ENCODE measurements around the gene CHRDL1.

Gene CHRDL1

GRCh38 chrX:110703641-110704040 is 92.0 kb downstream of the CHRDL1 start:
- H2AFZ ChIP-seq (ENCODE audit: low read depth, low read length): no peak overlapping the region
- H3K14ac ChIP-seq (ENCODE audit: low read length in 2 of 2): no peak overlapping the region
- H4K91ac ChIP-seq (ENCODE audit: low read length): no peak overlapping the region
- no peaks in the 10 kb centered on the region for H3K4me1 ChIP-seq (ENCODE audit: control insufficient read depth, insufficient read depth, low read depth, low read length)
- H3K9me3 ChIP-seq (ENCODE audit: control insufficient read depth, low read length): peaks cover 5% of the 10 kb centered on the region
- H3K27ac ChIP-seq (ENCODE audit: low read length, poor library complexity, severe bottlenecking): no peak overlapping the region
- H3K4me2 ChIP-seq (ENCODE audit: low read length, poor library complexity, severe bottlenecking): no peak overlapping the region
- no peak overlapping the region for H3K4me3 ChIP-seq (ENCODE audit: insufficient read depth in 1 of 2, low read depth in 1 of 2, low read length in 2 of 2)
- peaks cover 0 to 10% of the 10 kb centered on the region in 2 experiments for H3K27me3 ChIP-seq (ENCODE audit: control insufficient read depth in 1 of 2, insufficient read depth in 1 of 2, low read length in 2 of 2)
- no peak for DNase-seq
- H4K8ac ChIP-seq (ENCODE audit: low read length): no peak overlapping the region
- no peak overlapping the region for H3K23ac ChIP-seq (ENCODE audit: low read length in 2 of 2)
- no peak overlapping the region for H2BK5ac ChIP-seq (ENCODE audit: low read depth, low read length, poor library complexity, severe bottlenecking)
- no peak overlapping the region for H3K9ac ChIP-seq (ENCODE audit: low read length)
- no peak overlapping the region for H2BK15ac ChIP-seq (ENCODE audit: low read depth, poor library complexity, severe bottlenecking)
- WGBS: 92% methylated on average over 4 of the region's 4 CpGs
- no peak overlapping the region for H2BK12ac ChIP-seq (ENCODE audit: low read length in 2 of 2)
- no peak overlapping the region for H2AK5ac ChIP-seq (ENCODE audit: low read length, severe bottlenecking)
- H3K18ac ChIP-seq (ENCODE audit: low read depth in 1 of 2, low read length in 2 of 2): no peak overlapping the region
- no peak overlapping the region for H3K4ac ChIP-seq (ENCODE audit: low read depth in 1 of 2, low read length in 2 of 2)
- H3K79me1 ChIP-seq (replicated peaks; ENCODE audit: low read length, poor library complexity, severe bottlenecking): no peaks in the 10 kb centered on the region
- no peak overlapping the region for H2BK120ac ChIP-seq (ENCODE audit: low read depth, low read length)
- H3K36me3 ChIP-seq (ENCODE audit: control insufficient read depth in 1 of 2, insufficient read depth in 2 of 2, low read depth in 1 of 2, low read length in 2 of 2): no peaks in the 10 kb centered on the region

- H3K23ac ChIP-seq (ENCODE audit: low read length in 2 of 2): no peak overlapping the region
- H2BK120ac ChIP-seq (ENCODE audit: low read depth, low read length): no peak overlapping the region
- H3K27ac ChIP-seq (ENCODE audit: low read length, poor library complexity, severe bottlenecking): no peak overlapping the region
- H3K18ac ChIP-seq (ENCODE audit: low read depth in 1 of 2, low read length in 2 of 2): no peak overlapping the region
- H3K14ac ChIP-seq (ENCODE audit: low read length in 2 of 2): no peak overlapping the region
- no peaks in the 10 kb centered on the region for H3K4me1 ChIP-seq (ENCODE audit: control insufficient read depth, insufficient read depth, low read depth, low read length)
- no peak overlapping the region for H2AK5ac ChIP-seq (ENCODE audit: low read length, severe bottlenecking)
- peaks cover 0 to 13% of the 10 kb centered on the region in 2 experiments for H3K27me3 ChIP-seq (ENCODE audit: control insufficient read depth in 1 of 2, insufficient read depth in 1 of 2, low read length in 2 of 2)
- no peak overlapping the region for H3K9ac ChIP-seq (ENCODE audit: low read length)
- no peak overlapping the region for H2BK5ac ChIP-seq (ENCODE audit: low read depth, low read length, poor library complexity, severe bottlenecking)
- H2BK12ac ChIP-seq (ENCODE audit: low read length in 2 of 2): no peak overlapping the region
- H3K4me2 ChIP-seq (ENCODE audit: low read length, poor library complexity, severe bottlenecking): no peak overlapping the region
- H4K91ac ChIP-seq (ENCODE audit: low read length): no peak overlapping the region
- H3K4ac ChIP-seq (ENCODE audit: low read depth in 1 of 2, low read length in 2 of 2): no peak overlapping the region
- H2AFZ ChIP-seq (ENCODE audit: low read depth, low read length): no peak overlapping the region
- no peak overlapping the region for H2BK15ac ChIP-seq (ENCODE audit: low read depth, poor library complexity, severe bottlenecking)
- no peak overlapping the region for H4K8ac ChIP-seq (ENCODE audit: low read length)
- peak; percentile 1 for DNase-seq
- H3K9me3 ChIP-seq (ENCODE audit: control insufficient read depth, low read length): no peaks in the 10 kb centered on the region
- H3K79me1 ChIP-seq (replicated peaks; ENCODE audit: low read length, poor library complexity, severe bottlenecking): no peaks in the 10 kb centered on the region
- H3K36me3 ChIP-seq (ENCODE audit: control insufficient read depth in 1 of 2, insufficient read depth in 2 of 2, low read depth in 1 of 2, low read length in 2 of 2): no peaks in the 10 kb centered on the region
- no peak overlapping the region for H3K4me3 ChIP-seq (ENCODE audit: insufficient read depth in 1 of 2, low read depth in 1 of 2, low read length in 2 of 2)
Observed at GRCh38 chrX:110699109-110699508, 96.5 kb downstream of the CHRDL1 start.

DNA sequence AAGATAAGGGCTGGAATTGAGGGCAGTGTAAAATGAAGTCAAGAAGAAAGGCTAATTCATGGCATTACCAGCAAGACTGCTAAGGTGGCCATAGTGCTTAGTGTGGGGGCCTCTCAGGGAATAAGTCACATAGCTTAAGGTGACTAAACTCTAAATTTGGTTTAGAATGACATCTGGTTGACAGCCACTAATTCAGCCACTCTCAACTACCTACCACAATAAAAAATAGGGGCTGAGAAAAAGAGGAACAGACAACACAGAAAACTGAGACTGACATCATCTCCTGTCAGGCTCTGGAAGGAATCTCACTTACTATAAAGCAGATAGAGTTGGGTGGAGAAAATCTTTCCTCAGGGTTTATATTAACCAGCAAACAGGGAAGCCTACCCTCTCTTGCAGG is 96.9 kb downstream of the CHRDL1 start:
- H3K23ac ChIP-seq (ENCODE audit: low read length in 2 of 2): no peak overlapping the region
- H3K4ac ChIP-seq (ENCODE audit: low read depth in 1 of 2, low read length in 2 of 2): no peak overlapping the region
- H4K8ac ChIP-seq (ENCODE audit: low read length): no peak overlapping the region
- no peaks in the 10 kb centered on the region for H3K4me1 ChIP-seq (ENCODE audit: control insufficient read depth, insufficient read depth, low read depth, low read length)
- H2BK15ac ChIP-seq (ENCODE audit: low read depth, poor library complexity, severe bottlenecking): no peak overlapping the region
- H3K27me3 ChIP-seq (ENCODE audit: control insufficient read depth in 1 of 2, insufficient read depth in 1 of 2, low read length in 2 of 2): peaks cover 0 to 15% of the 10 kb centered on the region in 2 experiments
- H3K9ac ChIP-seq (ENCODE audit: low read length): no peak overlapping the region
- H3K27ac ChIP-seq (ENCODE audit: low read length, poor library complexity, severe bottlenecking): no peak overlapping the region
- no peak overlapping the region for H3K4me2 ChIP-seq (ENCODE audit: low read length, poor library complexity, severe bottlenecking)
- H3K9me3 ChIP-seq (ENCODE audit: control insufficient read depth, low read length): no peaks in the 10 kb centered on the region
- H2BK120ac ChIP-seq (ENCODE audit: low read depth, low read length): no peak overlapping the region
- no peak overlapping the region for H2BK12ac ChIP-seq (ENCODE audit: low read length in 2 of 2)
- no peak overlapping the region for H2AK5ac ChIP-seq (ENCODE audit: low read length, severe bottlenecking)
- H4K91ac ChIP-seq (ENCODE audit: low read length): no peak overlapping the region
- no peak overlapping the region for H3K18ac ChIP-seq (ENCODE audit: low read depth in 1 of 2, low read length in 2 of 2)
- H2BK5ac ChIP-seq (ENCODE audit: low read depth, low read length, poor library complexity, severe bottlenecking): no peak overlapping the region
- H3K36me3 ChIP-seq (ENCODE audit: control insufficient read depth in 1 of 2, insufficient read depth in 2 of 2, low read depth in 1 of 2, low read length in 2 of 2): no peaks in the 10 kb centered on the region
- H3K4me3 ChIP-seq (ENCODE audit: insufficient read depth in 1 of 2, low read depth in 1 of 2, low read length in 2 of 2): no peak overlapping the region
- DNase-seq: no peak
- H2AFZ ChIP-seq (ENCODE audit: low read depth, low read length): no peak overlapping the region
- no peak overlapping the region for H3K14ac ChIP-seq (ENCODE audit: low read length in 2 of 2)
- no peaks in the 10 kb centered on the region for H3K79me1 ChIP-seq (replicated peaks; ENCODE audit: low read length, poor library complexity, severe bottlenecking)

DNA sequence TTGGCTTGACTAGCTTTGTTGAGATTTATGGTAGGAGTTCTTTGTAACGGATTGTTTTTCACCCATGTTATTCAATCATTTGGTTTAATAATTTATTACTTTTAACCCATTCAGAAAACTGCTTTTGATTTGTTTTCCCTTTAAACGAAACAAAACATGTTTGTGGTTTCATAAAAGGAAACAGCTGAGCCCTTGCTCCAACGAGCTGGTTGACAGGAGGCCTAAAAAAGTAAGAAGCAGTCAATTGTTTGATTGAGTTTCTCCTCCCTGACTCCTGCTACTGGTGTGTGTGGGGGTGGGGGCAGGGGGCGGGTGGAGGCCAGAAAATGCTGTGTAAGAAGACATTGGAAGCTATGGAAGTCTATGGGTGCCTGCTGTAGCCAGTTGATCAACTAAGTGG is 102.8 kb downstream of the CHRDL1 start:
- Histone ChIP-seq H2BK15ac (ENCODE audit: low read depth, poor library complexity, severe bottlenecking) (no peak overlapping the region), H4K91ac (ENCODE audit: low read length) (no peak overlapping the region), H3K4me3 (ENCODE audit: insufficient read depth in 1 of 2, low read depth in 1 of 2, low read length in 2 of 2) (no peak overlapping the region), H3K79me1 (replicated peaks; ENCODE audit: low read length, poor library complexity, severe bottlenecking) (no peaks in the 10 kb centered on the region), H3K9me3 (ENCODE audit: control insufficient read depth, low read length) (no peaks in the 10 kb centered on the region), H3K4ac (ENCODE audit: low read depth in 1 of 2, low read length in 2 of 2) (no peak overlapping the region), H2BK12ac (ENCODE audit: low read length in 2 of 2) (no peak overlapping the region), H3K4me1 (ENCODE audit: control insufficient read depth, insufficient read depth, low read depth, low read length) (no peaks in the 10 kb centered on the region), H4K8ac (ENCODE audit: low read length) (no peak overlapping the region), H2BK5ac (ENCODE audit: low read depth, low read length, poor library complexity, severe bottlenecking) (no peak overlapping the region), H3K9ac (ENCODE audit: low read length) (no peak overlapping the region), H3K36me3 (ENCODE audit: control insufficient read depth in 1 of 2, insufficient read depth in 2 of 2, low read depth in 1 of 2, low read length in 2 of 2) (no peaks in the 10 kb centered on the region), H2AFZ (ENCODE audit: low read depth, low read length) (no peak overlapping the region), H3K14ac (ENCODE audit: low read length in 2 of 2) (no peak overlapping the region), H2BK120ac (ENCODE audit: low read depth, low read length) (no peak overlapping the region), H3K23ac (ENCODE audit: low read length in 2 of 2) (no peak overlapping the region), H3K27ac (ENCODE audit: low read length, poor library complexity, severe bottlenecking) (no peak overlapping the region), H3K27me3 (ENCODE audit: control insufficient read depth in 1 of 2, insufficient read depth in 1 of 2, low read length in 2 of 2) (peaks cover 0 to 9% of the 10 kb centered on the region in 2 experiments), H3K18ac (ENCODE audit: low read depth in 1 of 2, low read length in 2 of 2) (no peak overlapping the region), H2AK5ac (ENCODE audit: low read length, severe bottlenecking) (no peak overlapping the region), H3K4me2 (ENCODE audit: low read length, poor library complexity, severe bottlenecking) (no peak overlapping the region)
- DNase-seq: no peak
- WGBS: 14% methylated on average over 3 of the region's 4 CpGs
